ENCODE measurements around the gene CCDC138.

Gene CCDC138

DNA sequence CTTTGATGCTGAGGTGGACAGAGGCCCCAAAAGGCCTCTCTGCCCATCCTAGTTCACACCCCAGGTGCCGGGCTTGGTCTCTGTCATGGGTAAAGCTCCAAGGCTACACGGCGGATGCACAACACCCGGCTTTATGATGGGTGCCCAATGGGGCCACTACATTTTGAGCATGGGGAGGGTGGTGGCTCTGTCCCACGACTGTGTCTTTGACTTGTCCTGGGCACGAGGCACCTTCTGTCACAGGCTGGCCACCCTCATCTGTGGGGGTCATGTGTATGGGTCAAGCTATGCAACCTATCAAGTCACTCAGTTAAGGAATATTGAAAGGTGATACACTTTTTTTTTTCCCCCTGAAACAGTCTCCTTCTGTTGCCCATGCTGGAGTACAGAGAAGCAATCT is 138.7 kb downstream of the CCDC138 start:
- no peaks in the 10 kb centered on the region for H3K4me1 Mint-ChIP-seq
- H3K4me3 Mint-ChIP-seq = no peak overlapping the region
- ATAC-seq = no peak
- no peak for DNase-seq (ENCODE audit: low spot score in 2 of 2)
- H3K9me3 Mint-ChIP-seq = no peaks in the 10 kb centered on the region
- no peaks in the 10 kb centered on the region for H3K36me3 Mint-ChIP-seq
- H3K27ac Mint-ChIP-seq = no peak overlapping the region

DNA sequence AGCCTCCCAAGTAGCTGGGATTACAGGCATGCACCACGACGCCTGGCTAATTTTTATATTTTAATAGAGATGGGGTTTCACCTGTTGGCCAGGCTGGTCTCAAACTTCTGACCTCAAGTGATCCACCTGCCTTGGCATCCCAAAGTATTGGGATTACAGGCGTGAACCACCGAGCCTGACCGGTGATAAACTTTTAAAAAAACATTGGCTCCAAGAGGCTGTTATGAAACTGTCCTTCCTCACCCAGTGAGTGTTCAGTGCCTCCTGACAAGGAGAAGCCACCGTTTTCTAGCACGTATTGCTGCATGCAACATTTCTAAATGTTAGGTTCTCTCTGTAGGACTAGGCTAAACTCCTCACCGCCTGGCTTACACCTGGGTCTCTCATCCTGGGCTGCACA is 139.2 kb downstream of the CCDC138 start:
- no peaks in the 10 kb centered on the region for H3K36me3 Mint-ChIP-seq

More for the DNA sequence above, 139.2 kb downstream of the CCDC138 start:
- H3K9me3 Mint-ChIP-seq = no peaks in the 10 kb centered on the region
- H3K4me1 Mint-ChIP-seq = no peaks in the 10 kb centered on the region
- no peak overlapping the region for H3K4me3 Mint-ChIP-seq
- DNase-seq (ENCODE audit: low spot score in 2 of 2) (no peak), ATAC-seq (no peak)
- H3K27ac Mint-ChIP-seq = no peak overlapping the region
